CD4-positive, alpha-beta T cell treated with Interleukin-4 for 1 hour (primary cell): ENCODE results near the gene HTR2A.
A peak's percentile ranks its signal among the peaks of the same experiment; 100 is the strongest.
"Not testable (repeated sequence)": the region's sequence is repeated elsewhere in the genome, so short reads cannot be mapped to it uniquely, and the experiment has no call there.

Source experiments
- DNase-seq, 2 donors: peaks; one replicate each; pipeline ENCODE4 v3.0.0-alpha.2; 2020 to 2022

Gene HTR2A

DNA sequence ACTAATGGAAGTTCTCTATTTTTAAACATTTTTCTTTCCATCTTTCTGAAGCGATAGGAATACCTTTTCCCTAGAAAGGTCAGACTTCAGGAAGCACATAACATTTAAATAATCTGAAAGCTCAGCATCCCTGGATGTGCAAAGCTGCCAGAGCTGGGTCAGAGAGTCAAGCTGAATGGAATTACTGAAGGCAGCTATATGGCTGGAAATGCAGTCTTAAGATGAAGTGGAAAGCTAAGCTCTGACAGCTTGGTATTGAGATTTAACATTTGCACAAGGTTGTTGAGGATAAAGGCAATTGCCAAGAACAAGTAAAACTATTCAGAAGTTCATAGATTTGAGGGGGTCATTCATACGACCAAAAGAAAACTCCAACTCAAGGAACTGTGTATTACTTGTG is 28.8 kb downstream of the HTR2A start:
- DNase-seq, result no peak

DNA sequence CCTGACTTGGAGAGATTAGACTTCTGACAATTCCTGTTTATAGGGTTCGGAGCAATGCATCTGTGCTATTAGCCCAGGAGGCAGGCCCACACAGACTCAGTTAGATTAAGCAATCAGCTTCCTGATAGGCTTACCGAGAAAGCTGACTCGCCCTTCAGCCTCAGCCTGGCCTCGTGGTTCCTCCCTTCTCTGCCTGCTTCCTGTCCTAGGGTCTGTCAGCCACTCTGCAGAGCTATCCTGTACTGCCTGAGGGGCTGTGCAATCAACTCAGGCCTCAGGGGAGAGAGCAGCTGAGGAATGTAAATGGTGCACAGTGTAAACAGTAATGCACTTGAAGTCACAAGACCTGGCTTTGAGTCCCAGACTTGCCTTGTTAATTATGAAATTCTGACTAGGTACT is 30.7 kb downstream of the HTR2A start:
- peak in 1 of 2 donors; percentile 26 for DNase-seq

DNA sequence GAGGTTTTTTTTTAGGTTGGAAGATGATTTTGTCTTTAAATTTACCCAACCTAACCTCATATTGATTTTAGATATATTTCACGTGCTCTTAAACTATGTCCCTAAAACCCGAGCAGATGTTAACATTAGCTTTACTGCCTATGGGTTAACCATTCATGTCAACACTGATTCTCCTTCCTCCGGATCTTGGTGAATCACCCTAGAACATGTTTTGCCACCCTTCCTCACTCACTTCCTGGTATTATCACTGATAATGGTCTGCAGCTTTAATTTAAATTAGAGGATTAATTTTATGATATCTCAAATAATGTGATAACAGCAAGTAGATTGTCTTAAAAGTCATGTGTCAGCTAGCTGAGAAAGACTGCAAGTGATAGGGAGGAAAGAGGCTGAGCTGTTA is 31.9 kb downstream of the HTR2A start:
- no peak for DNase-seq

DNA sequence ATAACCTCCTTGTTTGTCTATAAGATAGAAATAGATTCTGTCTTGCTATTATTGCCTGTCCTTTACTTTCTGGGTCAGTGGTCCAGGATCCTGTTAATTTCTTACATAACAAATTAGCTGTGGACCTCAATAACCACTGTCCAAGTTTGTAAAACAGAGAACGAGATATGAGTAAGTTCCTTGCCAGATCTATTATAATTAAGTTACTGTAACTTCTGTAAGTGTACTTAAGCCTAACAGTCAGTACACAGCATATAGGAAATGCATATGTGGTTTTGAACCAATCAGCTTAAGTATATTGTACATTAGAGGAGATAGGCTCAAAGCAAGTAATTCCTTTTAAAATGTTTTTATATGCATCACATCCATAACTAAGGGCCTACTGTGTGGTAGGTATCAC is 34.9 kb downstream of the HTR2A start:
- DNase-seq, result no peak

DNA sequence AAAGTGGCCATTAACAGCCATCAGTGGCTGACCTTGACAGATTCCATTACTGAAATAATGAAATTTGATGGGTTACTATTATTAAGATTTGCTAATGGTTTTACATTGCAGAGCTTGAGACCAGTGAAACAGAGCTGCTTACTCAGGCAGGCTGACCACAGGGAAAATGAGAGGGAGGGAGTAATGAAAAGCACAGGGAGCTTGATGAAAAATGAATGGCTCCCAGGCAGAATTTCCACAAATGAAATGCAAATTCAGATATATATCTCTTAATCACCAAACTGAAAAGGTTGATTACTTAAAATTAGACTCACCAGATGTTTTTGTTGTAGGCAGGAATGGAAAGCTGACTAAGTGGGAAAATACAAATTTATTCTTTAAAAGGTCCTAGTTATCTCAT is 36.1 kb downstream of the HTR2A start:
- DNase-seq, result no peak

DNA sequence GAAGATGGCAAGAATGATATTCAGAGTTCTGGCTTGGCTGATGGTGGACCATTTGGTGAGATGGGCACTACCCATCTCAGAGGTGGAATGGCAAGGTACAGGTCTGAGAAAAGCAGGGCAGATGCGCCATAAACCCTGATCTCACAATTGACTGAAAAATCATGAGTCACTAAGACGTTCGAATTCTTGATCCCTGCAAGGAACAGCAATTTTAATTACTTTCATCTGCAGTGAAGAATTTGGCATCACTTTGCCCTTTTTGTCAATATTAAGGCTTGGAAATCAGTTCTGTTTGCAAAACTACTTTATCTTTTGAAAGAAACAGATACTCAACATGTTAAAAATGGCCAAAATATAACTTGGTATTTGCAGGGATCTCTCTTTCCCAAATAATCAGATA is 38.1 kb downstream of the HTR2A start:
- no peak for DNase-seq

DNA sequence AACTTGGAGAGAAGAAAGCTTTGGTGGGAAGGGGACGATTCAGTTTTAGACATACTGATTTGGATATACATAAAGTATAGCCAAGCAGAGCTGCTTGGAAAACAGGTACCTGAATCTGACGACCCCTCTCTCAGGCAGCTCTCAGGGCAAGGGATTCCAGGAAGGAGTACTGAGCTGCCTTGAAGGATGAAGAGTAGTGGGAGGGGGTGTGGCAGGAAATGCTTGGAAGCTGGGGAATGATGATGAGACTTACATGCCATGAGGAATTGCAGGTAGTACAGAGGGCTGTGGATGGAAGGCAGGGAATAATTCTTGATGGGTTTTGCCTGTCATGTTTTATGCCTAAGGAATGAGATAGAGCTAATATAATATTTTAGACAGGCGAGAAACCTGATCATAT is 38.7 kb downstream of the HTR2A start:
- no peak for DNase-seq

DNA sequence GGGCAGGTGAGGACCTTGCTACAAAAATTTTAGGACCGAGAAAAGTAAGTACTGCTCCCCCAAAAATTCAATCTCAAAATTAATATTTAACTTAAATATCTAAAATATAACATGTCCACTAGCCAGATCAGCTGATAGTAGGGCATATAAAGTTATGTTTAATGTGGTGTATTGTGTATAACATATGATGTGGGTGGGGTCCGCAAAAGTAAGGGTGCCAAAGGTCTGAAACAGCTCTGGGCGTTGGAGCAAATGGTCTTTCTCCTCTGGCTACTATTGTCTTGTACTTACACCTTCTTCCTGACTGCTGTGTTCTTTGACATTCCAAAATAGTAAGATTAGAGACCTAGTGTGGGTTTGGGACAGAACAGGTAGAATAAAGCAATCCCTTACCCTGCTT is 41.2 kb downstream of the HTR2A start:
- DNase-seq, result no peak

DNA sequence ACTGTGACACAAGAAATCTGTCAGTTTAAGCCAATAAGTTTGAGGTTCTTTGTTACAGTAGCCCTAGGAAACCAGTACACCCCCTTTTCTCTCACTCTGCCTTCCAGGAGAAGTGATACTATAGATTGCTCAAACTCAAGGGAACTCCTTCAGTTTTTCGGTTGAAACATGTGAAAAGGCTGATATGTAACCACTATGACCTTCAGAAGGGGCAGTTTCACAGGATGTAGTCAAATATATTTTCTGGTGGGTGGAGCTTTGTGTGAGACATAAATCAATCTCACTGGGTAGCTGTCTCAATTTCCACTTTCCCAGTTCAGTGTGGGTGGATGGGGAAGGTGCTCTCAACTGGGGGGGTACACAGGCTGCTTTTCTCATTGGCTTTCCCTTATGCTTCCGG is 41.7 kb downstream of the HTR2A start:
- DNase-seq, result peak in 1 of 2 donors; percentile 5

DNA sequence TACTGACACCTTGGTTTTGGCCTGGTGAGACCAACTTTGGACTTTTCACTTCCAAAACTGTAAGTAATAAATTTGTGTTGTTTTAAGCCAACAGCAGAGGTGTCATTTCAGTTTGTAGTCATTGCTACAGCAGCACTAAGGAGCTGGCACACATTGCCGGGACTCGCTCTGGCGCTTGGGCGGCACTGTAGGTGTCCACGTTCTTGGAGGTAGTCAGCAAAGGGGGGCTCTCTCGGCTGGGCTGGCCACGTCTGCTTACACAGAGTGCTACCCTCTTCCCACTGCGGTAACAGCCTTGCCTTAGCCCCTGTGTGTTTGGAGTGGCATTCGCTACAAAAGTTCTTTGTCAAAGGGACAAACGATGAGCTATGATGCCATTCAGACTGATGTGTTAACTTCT is 44.7 kb downstream of the HTR2A start:
- no peak for DNase-seq

DNA sequence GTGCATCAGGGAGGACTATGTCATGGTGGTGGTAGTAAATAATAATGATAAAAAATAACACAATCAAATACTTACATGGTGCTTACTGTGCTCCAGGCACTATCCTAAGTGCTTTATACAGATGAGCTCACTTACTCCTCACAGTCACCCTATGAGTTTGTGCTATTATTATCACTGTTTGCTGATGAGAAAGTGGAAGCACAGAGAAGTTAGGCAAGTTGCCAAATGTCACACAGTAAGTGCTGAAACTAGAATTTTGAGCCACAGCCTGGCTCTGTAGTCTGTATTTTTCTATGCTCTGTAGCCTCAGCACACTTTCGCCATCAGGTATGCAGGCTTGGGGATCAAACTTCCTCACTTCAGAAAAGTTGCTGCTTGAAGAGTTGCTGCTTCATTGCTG is 46.6 kb downstream of the HTR2A start:
- no peak for DNase-seq

DNA sequence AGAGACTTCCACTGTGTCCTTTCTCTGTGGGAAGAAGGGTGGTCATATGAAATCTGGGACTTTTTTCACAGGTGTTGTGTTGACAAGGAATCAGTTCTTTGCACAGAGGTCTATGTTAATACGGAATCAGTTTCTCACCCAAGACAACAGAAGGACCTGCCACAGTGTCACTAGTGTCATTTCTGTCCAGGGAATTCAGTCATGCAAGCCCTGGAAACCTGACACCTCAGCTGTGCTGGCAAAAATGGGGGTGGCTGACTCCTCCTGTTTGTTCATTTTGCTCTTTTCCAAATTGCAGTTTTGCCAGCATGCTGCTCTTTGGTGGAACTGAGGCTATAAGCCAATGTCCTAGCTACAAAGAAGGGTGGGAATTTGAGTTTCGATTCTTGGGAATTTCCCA is 50.1 kb downstream of the HTR2A start:
- DNase-seq, result no peak

DNA sequence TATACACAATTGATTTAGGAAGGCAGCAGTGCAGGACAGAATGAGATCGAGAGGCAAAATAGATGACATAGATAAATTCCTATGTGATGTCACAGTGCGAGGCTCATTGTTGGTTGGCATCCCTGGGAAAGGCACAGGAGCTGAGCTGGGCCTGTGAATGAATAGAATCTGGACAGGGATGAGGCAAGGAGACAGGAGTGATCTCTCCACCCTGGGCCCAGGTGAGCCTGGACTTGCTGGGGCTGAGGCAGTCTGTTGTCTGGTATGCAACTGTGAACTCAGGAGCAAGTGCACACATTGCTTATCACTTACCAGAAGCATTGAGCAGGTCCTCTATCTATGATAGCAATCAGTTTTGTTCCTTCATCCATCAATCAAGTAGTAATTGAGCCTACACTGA is 51.7 kb downstream of the HTR2A start:
- DNase-seq, result no peak

DNA sequence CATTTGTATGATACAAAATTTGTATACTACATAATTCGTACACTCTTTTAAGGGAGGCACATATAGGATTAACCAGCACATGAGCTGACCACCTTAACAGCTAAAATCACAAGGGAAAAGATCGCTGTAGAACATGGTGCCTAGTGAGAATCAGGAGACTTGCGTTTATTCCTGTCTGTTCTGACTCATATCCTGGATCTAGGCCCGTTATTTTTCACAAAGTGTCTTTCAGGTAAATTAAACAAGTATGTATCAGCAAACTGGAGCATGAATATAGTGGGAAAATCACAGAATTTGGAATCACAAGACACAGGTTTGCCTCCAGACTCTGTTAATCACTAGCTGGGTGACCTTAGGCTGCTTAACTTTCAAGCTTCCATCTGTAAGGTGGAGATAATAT is 52.4 kb downstream of the HTR2A start:
- no peak for DNase-seq

DNA sequence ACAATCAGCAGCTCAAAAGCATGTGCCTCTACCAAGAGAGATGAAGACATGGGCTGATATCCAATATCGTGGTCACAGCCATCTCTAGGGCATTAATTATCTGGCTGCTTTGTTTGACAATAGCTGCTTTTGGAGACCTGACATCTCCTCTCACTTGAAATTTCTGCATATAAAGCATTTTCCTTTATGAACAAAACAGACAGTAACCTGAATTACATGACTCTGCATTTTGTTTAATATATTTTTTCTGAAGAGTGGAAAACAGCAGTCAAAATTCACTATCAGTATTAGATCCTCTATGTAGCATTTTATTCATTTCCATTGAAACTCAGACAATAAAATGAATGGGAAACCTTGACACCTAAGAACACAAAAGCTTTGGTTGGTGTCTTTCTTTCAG is 57.5 kb downstream of the HTR2A start:
- no peak for DNase-seq

DNA sequence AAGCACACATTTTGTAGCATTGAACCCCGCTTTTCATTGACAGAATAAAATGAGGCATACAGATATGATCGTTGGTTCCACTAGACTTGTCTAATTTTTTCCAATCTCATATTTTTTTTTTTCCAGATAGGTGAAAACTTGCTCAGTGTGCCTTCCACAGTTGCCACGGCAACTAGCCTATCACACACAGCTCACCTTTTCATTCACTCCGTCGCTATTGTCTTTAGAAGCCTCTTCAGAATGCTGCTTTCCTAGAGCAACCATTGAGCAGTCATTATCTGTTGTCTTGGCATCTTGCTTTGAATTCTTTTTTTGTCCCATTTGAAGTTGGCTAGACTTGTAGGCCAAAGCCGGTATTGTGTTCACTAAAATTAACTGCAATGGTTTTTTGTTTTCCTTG is 62.2 kb downstream of the HTR2A start:
- no peak for DNase-seq

DNA sequence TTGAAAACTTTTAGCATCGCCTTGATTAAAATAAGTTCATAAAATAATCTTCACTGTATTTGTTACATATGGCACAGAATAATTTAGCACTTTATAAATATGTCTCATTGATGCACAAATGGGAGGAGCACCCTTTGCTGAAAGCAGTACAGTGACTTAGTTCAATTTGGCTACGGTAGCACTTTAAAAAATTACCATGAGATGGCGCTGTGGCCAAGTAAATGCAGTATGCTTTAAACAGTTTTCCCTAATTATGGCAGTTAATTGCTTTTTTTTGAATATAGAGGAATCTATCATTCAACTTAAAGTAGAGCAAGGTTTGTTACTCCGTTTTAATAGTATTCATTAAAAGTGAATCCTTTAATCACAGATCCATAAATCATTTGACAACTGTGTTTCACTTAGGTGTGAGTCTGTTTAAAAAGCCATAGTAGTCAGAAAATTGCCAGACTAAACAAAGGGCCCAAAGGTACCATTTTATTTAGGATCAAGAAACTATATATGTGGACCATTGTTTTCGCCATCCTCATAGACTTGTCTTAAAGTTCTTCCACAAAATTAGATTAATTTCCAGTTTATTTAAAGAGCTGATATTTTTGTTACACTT is 65.2 kb downstream of the HTR2A start:
- DNase-seq, result peak; percentile 27 to 34

DNA sequence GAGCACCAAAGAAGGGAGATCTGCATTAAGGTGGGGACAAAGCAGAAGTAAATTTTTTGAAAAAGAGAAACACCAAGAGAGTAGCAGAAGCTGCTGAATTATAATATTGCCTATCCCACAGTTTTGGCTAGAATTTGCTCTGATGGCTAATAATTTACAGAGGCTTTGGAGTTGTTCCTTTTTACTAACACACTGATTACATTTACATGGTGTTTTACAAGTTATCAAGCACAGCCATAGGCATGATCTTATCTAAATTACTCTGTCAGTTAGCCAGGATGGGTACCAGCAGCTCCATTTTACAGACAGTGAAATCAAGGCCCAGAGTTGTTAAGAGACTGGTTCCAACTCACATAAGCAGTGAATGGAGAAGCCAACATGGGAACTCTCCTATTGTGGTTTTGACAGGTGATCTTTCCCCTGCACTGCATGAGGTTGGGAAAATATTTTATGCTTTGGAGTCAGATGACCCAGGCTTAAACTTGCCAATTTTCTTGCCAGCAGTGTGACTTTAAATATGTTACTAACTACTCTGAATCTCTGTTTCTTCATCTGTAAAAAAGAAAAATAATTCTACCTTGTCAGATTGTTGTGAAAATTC is 66.3 kb downstream of the HTR2A start:
- DNase-seq, result no peak

DNA sequence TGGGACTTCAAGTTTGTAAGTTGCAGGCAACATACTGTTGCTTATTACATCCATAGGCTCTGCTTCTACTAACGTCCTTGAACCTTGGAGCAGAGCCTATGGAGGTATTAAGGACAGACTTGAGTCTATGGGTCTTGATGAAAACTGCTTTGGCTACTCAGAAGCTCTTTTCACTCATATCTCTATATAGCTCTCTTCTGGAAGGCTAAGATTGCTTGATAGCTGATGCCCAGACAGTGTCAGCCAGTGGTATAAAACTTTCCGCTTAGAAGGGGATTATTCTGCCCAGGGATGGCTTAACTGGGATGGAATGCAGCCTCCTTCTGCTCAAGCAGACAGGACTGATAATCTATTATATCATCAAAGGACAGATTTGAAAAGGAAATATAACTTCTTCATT is 74.3 kb downstream of the HTR2A start:
- no peak for DNase-seq

DNA sequence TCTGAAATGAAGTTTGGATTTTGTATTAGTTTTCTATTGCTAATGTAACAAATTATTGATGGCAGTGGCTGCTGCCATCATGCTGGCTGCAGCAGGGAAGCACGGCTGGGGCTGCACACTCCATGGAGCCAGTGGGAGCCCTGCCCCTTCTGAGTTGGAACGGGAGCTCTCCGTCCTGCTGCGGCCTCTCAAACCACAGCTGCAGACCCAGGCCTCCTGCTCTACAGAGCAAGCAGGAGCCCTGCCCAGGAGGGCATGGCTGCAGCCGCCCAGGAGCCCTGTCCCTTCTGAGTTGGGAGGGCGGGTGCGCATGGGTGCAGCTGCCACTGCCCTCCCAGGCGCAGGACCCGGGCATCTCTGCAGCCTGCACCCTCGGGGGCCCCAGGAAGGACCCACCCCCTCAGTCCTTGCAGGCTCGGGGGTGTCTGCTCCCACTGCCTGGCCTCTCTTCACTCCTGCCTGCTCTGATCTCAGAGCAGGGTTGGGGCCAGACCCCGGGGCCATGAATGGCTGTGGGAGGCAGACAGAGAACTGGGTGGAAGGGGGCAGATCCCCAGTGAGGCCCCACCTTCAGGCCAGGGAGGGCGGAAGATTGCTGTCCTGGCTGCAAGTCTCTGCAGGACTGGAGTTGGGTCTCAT is 78.9 kb downstream of the HTR2A start:
- DNase-seq, result no peak

DNA sequence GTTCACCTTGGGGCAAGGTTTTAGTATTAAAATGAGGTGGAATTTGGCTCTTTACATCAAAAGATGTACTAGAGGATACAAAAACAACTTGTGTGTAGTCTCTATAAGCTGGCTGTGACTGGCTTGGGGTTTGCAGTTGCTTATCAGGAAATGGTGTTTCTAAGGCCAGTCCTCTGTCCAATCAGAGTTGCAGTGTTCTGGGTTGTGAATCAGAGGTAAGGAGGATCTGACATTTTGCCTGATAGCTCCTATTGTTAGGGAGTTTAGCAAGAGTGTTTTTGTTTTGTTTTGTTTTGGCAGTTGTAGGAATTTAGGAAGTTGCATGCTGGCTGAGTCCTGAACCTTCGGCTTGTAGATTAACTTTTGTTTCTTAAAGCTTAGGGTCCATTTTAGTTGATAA is 79.8 kb downstream of the HTR2A start:
- DNase-seq, result no peak

DNA sequence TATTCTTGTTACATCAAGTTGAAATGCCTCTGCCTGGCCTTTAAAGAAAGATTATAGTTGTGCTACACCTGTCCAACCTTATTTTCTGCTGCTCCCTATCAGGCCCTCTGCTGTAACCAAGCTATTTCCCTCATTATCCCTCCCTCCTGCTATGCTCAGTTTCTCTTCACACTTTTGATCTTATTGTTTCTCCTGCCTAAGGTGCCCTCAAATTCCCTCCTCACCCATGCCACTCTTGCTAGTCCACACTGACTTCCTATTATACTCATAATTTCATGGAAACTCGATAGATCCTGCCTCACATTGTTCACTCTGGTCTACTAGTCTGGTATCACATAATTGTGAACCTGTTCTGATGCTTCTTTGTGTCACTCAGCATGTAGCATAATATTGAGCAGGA is 80.5 kb downstream of the HTR2A start:
- DNase-seq, result no peak

DNA sequence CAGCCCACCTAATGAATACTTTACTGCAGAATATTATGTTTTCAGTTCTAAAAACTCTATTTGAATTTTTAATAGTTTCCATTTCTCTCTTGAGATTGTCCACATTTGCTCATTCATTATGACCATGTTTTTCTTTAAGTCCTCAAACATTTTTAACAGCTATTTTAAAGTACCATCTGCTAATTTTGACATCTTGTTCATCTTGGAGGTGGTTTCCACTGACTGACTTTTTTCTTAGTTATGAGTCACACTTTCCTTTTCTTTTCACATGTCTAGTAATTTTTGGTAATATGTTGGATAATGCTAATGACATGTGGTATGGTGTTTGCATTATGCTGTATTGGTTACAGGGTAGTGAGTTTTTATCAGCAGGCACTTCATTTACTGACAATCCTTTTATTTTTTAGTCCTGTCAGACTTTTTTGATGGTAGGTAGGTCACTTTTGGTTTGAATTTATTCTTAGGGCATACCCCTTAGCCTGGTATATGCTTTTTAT is 84.5 kb downstream of the HTR2A start:
- no peak for DNase-seq

DNA sequence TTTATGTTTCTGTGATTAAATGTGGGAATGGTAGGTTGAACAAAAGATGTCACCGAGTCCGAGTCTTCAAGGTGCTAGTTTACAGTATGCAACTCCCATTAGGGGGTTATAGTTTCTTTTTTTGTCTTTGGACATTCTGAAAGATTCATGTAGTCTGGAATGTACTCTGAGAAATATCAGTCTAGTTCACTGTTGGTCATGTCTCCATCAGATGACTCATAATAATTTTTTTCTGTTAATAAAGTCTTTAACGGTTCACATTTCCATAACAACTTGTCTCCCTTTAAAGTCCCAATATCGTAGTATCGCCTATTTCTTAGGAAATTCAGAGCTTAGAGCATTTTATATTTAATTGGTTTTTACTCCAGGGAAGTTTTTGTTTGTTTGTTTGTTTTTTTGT is 86.4 kb downstream of the HTR2A start:
- DNase-seq, result no peak

DNA sequence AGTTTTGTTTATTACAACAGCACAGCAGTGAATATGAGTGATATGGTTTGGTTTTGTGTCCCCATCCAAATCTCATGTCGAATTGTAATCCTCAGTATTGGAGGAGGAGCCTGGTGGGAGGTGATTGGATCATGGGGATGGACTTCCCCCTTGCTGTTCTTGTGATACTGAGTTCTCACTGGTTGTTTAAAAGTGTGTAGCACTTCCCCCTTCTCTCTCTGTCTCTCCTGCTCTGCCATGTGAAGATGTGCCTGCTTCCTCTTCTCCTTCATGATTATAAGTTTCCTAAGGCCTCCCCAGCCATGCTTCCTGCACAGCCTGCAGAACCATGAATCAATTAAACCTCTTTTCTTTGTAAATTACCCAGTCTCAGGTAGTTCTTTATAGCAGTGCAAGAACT is 91.9 kb downstream of the HTR2A start:
- not testable (repeated sequence) for DNase-seq
